Brain microvascular endothelial cell (primary cell): ENCODE results near the gene DCX.

Source experiments
- DNase-seq: peaks from one replicate; pipeline ENCODE4 v3.0.0-alpha.2; 2020
- H3K27ac ChIP-seq: fragments of 250-450 bp; sonication (Bioruptor Pico); 2 replicates; pipeline ENCODE4 v1.5.1; 2020; ENCODE audit warnings: mild to moderate bottlenecking, moderate library complexity
- H3K27me3 ChIP-seq: fragments of 250-450 bp; sonication (Bioruptor Pico); replicated peaks from 2 replicates; pipeline ENCODE4 v1.5.1; 2020; ENCODE audit warnings: mild to moderate bottlenecking
- H3K36me3 ChIP-seq: fragments of 250-450 bp; sonication (Bioruptor Pico); replicated peaks from 2 replicates; pipeline ENCODE4 v1.5.1; 2020; ENCODE audit warnings: mild to moderate bottlenecking
- H3K4me3 ChIP-seq: 2 replicates; pipeline ENCODE4 v1.5.1; 2011; ENCODE audit warnings: low read depth, mild to moderate bottlenecking, control low read depth, low read length, moderate library complexity
- CTCF ChIP-seq: IDR thresholded peaks from 2 replicates; pipeline ENCODE4 v1.5.1; 2011; ENCODE audit warnings: low read depth, mild to moderate bottlenecking, moderate library complexity, low read length, control low read depth, inconsistent platforms; ENCODE audit errors: missing control alignments
- in situ Hi-C: cut with HindIII; loops from 2 replicates; pipeline ENCODE4 v1.10.0; 2017; ENCODE audit warnings: low sequenced_read_pairs, low pct_ligation_motif_present

Gene DCX

GRCh38 chrX:111442791-111443190, 30.8 kb upstream of the DCX start:
- H3K4me3 ChIP-seq, result no peak overlapping the region
- in situ Hi-C loops, result no loop called here
- no peak overlapping the region for H3K27ac ChIP-seq
- no peak for DNase-seq
- TF ChIP-seq CTCF, result no peak
- H3K36me3 ChIP-seq, result no peaks in the 10 kb centered on the region
- H3K27me3 ChIP-seq, result no peaks in the 10 kb centered on the region

GRCh38 chrX:111435469-111435868, 23.5 kb upstream of the DCX start:
- DNase-seq, result no peak
- Histone ChIP-seq H3K27me3 (no peaks in the 10 kb centered on the region), H3K36me3 (no peaks in the 10 kb centered on the region), H3K27ac (no peak overlapping the region), H3K4me3 (no peak overlapping the region)
- TF ChIP-seq CTCF, result no peak
- in situ Hi-C loops, result no loop called here

DNA sequence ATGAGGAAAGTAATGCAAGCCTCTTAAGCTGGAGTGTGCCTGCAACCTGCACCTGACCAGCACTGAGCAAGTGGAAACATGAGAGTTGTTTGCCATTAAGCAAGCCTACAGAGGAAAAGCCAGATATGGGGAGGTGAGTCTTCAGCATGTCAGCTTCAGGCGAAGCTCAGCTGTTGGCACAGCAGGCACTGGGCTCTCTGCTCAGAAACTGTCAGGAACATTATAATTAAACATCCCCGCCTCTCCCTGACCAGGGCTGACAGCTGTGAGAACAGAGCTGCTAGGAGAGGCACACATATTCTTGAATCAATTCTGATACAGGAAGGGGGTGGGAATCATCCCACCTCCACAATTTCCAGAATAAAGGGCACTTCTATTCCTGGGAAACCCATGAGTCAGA, 19.0 kb upstream of the DCX start:
- no peak overlapping the region for H3K4me3 ChIP-seq
- no peak for TF ChIP-seq CTCF
- no peak overlapping the region for H3K27ac ChIP-seq
- no peaks in the 10 kb centered on the region for H3K36me3 ChIP-seq
- no peak for DNase-seq
- in situ Hi-C loops, result no loop called here
- H3K27me3 ChIP-seq, result no peaks in the 10 kb centered on the region

- Histone ChIP-seq H3K27ac (no peak overlapping the region), H3K4me3 (no peak overlapping the region), H3K27me3 (no peaks in the 10 kb centered on the region), H3K36me3 (no peaks in the 10 kb centered on the region)
- TF ChIP-seq CTCF, result no peak
- DNase-seq, result no peak
- in situ Hi-C loops, result no loop called here
Measured at GRCh38 chrX:111411557-111411956, 435 bp downstream of the DCX start.

GRCh38 chrX:111410590-111411078, 1.4 kb downstream of the DCX start:
- no peak for TF ChIP-seq CTCF
- H3K27ac ChIP-seq, result no peak overlapping the region
- H3K36me3 ChIP-seq, result no peaks in the 10 kb centered on the region
- no peaks in the 10 kb centered on the region for H3K27me3 ChIP-seq
- H3K4me3 ChIP-seq, result no peak overlapping the region
- in situ Hi-C loops, result no loop called here
- DNase-seq, result no peak

- DNase-seq, result no peak
- H3K27me3 ChIP-seq, result no peaks in the 10 kb centered on the region
- H3K36me3 ChIP-seq, result no peaks in the 10 kb centered on the region
- in situ Hi-C loops, result no loop called here
- no peak for TF ChIP-seq CTCF
- H3K27ac ChIP-seq, result no peak overlapping the region
- no peak overlapping the region for H3K4me3 ChIP-seq
Measured at GRCh38 chrX:111409326-111409725, 2.7 kb downstream of the DCX start.
